ENCODE data around the gene FOXO3B. TPM values are rescaled to one million over a fixed set of nuclear protein-coding genes. Genes with fewer than 3 reads are reported as not detected.
"Not testable (repeated sequence)": the region's sequence is repeated elsewhere in the genome, so short reads cannot be mapped to it uniquely, and the experiment has no call there.

FOXO3B gene
- total and polyA plus RNA-seq, 2 donors (not counting 3 experiments of a cell fraction or from before 2014, with no cell fraction given), result 7.2 to 9.1 TPM

DNA sequence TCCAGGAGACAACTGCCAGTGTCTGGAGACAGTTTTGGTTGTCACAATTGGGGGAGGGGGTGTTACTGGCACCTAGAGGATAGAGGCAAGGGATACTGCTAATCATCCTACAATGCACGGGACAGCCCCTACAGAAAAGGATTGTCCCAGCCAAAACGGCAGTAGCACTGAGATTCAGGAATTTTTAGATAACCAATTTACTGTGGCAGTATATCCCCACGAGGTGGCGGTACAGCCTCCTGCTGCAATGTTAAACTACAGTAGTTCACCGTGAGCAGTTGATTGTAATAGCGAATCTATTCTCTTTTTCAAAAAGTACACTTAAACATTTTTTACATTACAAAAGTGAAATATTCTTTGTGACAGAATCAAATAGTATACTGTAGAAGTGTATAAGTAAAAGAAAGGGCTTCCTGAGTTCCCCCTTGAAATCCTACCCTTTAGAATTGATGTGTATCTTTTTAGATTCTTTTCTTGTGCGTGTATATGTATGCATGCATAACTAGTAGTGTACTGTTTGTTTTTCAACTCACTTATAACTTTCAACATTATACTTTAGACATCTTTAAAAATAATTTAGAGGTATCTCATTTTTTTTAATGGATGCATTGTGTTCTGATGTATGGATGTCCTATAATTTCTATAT is 30.4 kb upstream of the FOXO3B start:
- FAIRE-seq (peak; percentile 87), DNase-seq (ENCODE audit: low read depth, low spot score) (peak; percentile 51)
- H2AFZ ChIP-seq (ENCODE audit: low read depth, low read length); H3K4me2 ChIP-seq (ENCODE audit: insufficient read depth, low read length); H3K9me3 ChIP-seq (replicated peaks; ENCODE audit: control insufficient read depth, insufficient read depth, low read length); H3K27me3 ChIP-seq (ENCODE audit: control insufficient read depth in 2 of 2, insufficient read depth in 2 of 2, low read length in 2 of 2); H3K27ac ChIP-seq (ENCODE audit: insufficient read depth, low read depth, low read length); H4K20me1 ChIP-seq (replicated peaks; ENCODE audit: control insufficient read depth, extremely low read depth, insufficient read depth, low read length); BruUV-seq (replicated peaks); H3K79me2 ChIP-seq (ENCODE audit: control insufficient read depth, insufficient read depth, low read length); CTCF ChIA-PET; H3K36me3 ChIP-seq (ENCODE audit: control insufficient read depth in 2 of 2, extremely low read depth in 1 of 2, insufficient read depth in 2 of 2, low read length in 2 of 2); H3K4me3 ChIP-seq (replicated peaks in 1 of 3; ENCODE audit: insufficient read depth in 1 of 3, low read depth in 1 of 3, low read length in 3 of 3); dilution Hi-C loops (cut with MboI; ENCODE audit: extremely low pct_ligation_motif_present, low sequenced_read_pairs); H3K4me1 ChIP-seq (ENCODE audit: control insufficient read depth, extremely low read depth, insufficient read depth, low read length); H3K9ac ChIP-seq (replicated peaks; ENCODE audit: extremely low read depth, insufficient read depth, low read length); H3K9me1 ChIP-seq (replicated peaks; ENCODE audit: control insufficient read depth, extremely low read depth, insufficient read depth, low read length); POLR2A ChIA-PET; intact Hi-C loops (cut with micrococcal nuclease): not testable (repeated sequence)
- TF ChIP-seq, protein P1, sequence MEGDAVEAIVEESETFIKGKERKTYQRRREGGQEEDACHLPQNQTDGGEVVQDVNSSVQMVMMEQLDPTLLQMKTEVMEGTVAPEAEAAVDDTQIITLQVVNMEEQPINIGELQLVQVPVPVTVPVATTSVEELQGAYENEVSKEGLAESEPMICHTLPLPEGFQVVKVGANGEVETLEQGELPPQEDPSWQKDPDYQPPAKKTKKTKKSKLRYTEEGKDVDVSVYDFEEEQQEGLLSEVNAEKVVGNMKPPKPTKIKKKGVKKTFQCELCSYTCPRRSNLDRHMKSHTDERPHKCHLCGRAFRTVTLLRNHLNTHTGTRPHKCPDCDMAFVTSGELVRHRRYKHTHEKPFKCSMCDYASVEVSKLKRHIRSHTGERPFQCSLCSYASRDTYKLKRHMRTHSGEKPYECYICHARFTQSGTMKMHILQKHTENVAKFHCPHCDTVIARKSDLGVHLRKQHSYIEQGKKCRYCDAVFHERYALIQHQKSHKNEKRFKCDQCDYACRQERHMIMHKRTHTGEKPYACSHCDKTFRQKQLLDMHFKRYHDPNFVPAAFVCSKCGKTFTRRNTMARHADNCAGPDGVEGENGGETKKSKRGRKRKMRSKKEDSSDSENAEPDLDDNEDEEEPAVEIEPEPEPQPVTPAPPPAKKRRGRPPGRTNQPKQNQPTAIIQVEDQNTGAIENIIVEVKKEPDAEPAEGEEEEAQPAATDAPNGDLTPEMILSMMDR (IDR thresholded peaks at IDR 0.05; ENCODE audit: extremely low read depth in 1 of 2, insufficient read depth in 1 of 2, low read depth in 1 of 2, low read length in 2 of 2), result peak; percentile 5 to 30

DNA sequence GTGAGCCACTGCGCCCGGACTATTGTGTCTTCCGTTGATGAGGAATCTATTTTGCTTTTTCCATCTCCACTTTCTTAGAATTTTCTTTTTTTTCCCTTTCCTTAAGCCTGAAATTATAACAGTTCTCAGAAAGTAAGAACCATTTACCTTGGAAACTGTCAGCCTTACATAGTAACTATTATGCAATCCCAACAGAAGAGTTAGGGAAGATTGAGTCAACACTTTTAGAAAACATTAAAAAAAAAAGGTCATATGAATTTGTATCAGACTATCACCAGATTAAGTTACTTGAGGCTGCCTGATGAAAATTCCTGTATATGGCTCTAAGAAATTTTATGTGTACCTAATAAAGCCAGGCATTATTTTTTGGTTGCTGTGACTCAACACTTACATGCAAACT is 26.1 kb upstream of the FOXO3B start:
- H3K9ac ChIP-seq (replicated peaks; ENCODE audit: extremely low read depth, insufficient read depth, low read length); H3K4me2 ChIP-seq (ENCODE audit: insufficient read depth, low read length); H3K4me1 ChIP-seq (ENCODE audit: control insufficient read depth, extremely low read depth, insufficient read depth, low read length); H3K79me2 ChIP-seq (ENCODE audit: control insufficient read depth, insufficient read depth, low read length); H3K27ac ChIP-seq (ENCODE audit: insufficient read depth, low read depth, low read length); H3K27me3 ChIP-seq (ENCODE audit: control insufficient read depth in 2 of 2, insufficient read depth in 2 of 2, low read length in 2 of 2); BruUV-seq (replicated peaks); H3K9me3 ChIP-seq (replicated peaks; ENCODE audit: control insufficient read depth, insufficient read depth, low read length); FAIRE-seq; H2AFZ ChIP-seq (ENCODE audit: low read depth, low read length); POLR2A ChIA-PET; H3K36me3 ChIP-seq (ENCODE audit: control insufficient read depth in 2 of 2, extremely low read depth in 1 of 2, insufficient read depth in 2 of 2, low read length in 2 of 2); CTCF ChIA-PET; intact Hi-C loops (cut with micrococcal nuclease); H3K4me3 ChIP-seq (replicated peaks in 1 of 3; ENCODE audit: insufficient read depth in 1 of 3, low read depth in 1 of 3, low read length in 3 of 3); H4K20me1 ChIP-seq (replicated peaks; ENCODE audit: control insufficient read depth, extremely low read depth, insufficient read depth, low read length); DNase-seq (ENCODE audit: low read depth, low spot score); H3K9me1 ChIP-seq (replicated peaks; ENCODE audit: control insufficient read depth, extremely low read depth, insufficient read depth, low read length); dilution Hi-C loops (cut with MboI; ENCODE audit: extremely low pct_ligation_motif_present, low sequenced_read_pairs): not testable (repeated sequence)

DNA sequence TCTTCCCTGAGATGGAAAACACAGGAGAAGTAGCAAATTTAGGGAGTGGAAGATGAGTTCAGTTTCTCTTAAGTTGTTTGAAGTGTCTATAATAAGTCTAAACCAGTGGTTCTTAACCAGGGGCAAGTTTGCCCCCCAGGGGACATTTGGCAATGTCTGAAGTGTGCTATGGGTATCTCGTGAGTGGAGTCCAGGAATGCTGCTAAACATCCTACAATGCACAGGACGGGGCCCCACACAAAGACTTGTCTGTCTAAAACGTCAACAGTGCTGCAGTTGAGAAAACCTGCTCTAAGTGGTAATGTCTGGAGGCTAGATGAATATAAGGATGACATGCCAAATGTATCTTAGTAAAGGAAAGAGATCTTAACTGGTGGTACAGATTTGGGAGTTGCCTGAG is 23.8 kb upstream of the FOXO3B start:
- DNase-seq (ENCODE audit: low read depth, low spot score); H3K4me3 ChIP-seq (replicated peaks in 1 of 3; ENCODE audit: insufficient read depth in 1 of 3, low read depth in 1 of 3, low read length in 3 of 3); H3K27ac ChIP-seq (ENCODE audit: insufficient read depth, low read depth, low read length); CTCF ChIA-PET; H3K9me1 ChIP-seq (replicated peaks; ENCODE audit: control insufficient read depth, extremely low read depth, insufficient read depth, low read length); POLR2A ChIA-PET; intact Hi-C loops (cut with micrococcal nuclease); H3K27me3 ChIP-seq (ENCODE audit: control insufficient read depth in 2 of 2, insufficient read depth in 2 of 2, low read length in 2 of 2); H3K9me3 ChIP-seq (replicated peaks; ENCODE audit: control insufficient read depth, insufficient read depth, low read length); dilution Hi-C loops (cut with MboI; ENCODE audit: extremely low pct_ligation_motif_present, low sequenced_read_pairs); H3K9ac ChIP-seq (replicated peaks; ENCODE audit: extremely low read depth, insufficient read depth, low read length); H3K79me2 ChIP-seq (ENCODE audit: control insufficient read depth, insufficient read depth, low read length); H2AFZ ChIP-seq (ENCODE audit: low read depth, low read length); BruUV-seq (replicated peaks); FAIRE-seq; H3K36me3 ChIP-seq (ENCODE audit: control insufficient read depth in 2 of 2, extremely low read depth in 1 of 2, insufficient read depth in 2 of 2, low read length in 2 of 2); H3K4me2 ChIP-seq (ENCODE audit: insufficient read depth, low read length); H4K20me1 ChIP-seq (replicated peaks; ENCODE audit: control insufficient read depth, extremely low read depth, insufficient read depth, low read length); H3K4me1 ChIP-seq (ENCODE audit: control insufficient read depth, extremely low read depth, insufficient read depth, low read length): not testable (repeated sequence)

Measured in endothelial cell of umbilical vein (primary cell).